Measurements from ENCODE around the gene SF1. TPM values are rescaled to one million over a fixed set of nuclear protein-coding genes. Genes with fewer than 3 reads are reported as not detected.

SF1 gene
- total and polyA plus RNA-seq, 2 of the 8 experiments (the other 6 are each of a cell fraction or from before 2014, with no cell fraction given): 72.7 to 353 TPM

- TF ChIP-seq CHD7 (IDR thresholded peaks at IDR 0.05; ENCODE audit: insufficient replicate concordance, low read length) (no peak), HDAC2 (IDR thresholded peaks at IDR 0.05; ENCODE audit: borderline replicate concordance in 1 of 2, low read depth in 2 of 2, low read length in 2 of 2) (no peak), RNF2 (IDR thresholded peaks at IDR 0.05; ENCODE audit: borderline replicate concordance, low read depth, low read length, missing control alignments, poor library complexity, severe bottlenecking) (no peak), BCL11A (IDR thresholded peaks at IDR 0.05; ENCODE audit: low read depth in 2 of 2, low read length in 2 of 2) (no peak)
Observed at GRCh38 chr11:64715110-64715509, 63.2 kb downstream of the SF1 start (continued).

Data from H1 (cell line).